ENCODE results near the gene UCMA.

The UCMA gene

GRCh38 chr10:13231808-13232207 is 2.4 kb downstream of the UCMA start:
- DNase-seq = no peak

- DNase-seq = no peak
Observed at GRCh38 chr10:13231190-13231589, 3.0 kb downstream of the UCMA start.

- no peak for DNase-seq
Observed at GRCh38 chr10:13227031-13227430, 7.1 kb downstream of the UCMA start.

GRCh38 chr10:13225601-13226000 is 8.6 kb downstream of the UCMA start:
- DNase-seq = no peak

GRCh38 chr10:13224210-13224995 is 9.8 kb downstream of the UCMA start:
- DNase-seq = no peak

GRCh38 chr10:13223241-13223640 is 10.9 kb downstream of the UCMA start:
- no peak for DNase-seq

GRCh38 chr10:13222566-13222965 is 11.6 kb downstream of the UCMA start:
- DNase-seq = no peak

- no peak for DNase-seq
Observed at GRCh38 chr10:13222151-13222550, 12.0 kb downstream of the UCMA start.

GRCh38 chr10:13221572-13221971 is 12.6 kb downstream of the UCMA start:
- no peak for DNase-seq

- no peak for DNase-seq
Observed at GRCh38 chr10:13219685-13220670, 14.2 kb downstream of the UCMA start.

- DNase-seq = no peak
Observed at GRCh38 chr10:13218878-13219277, 15.3 kb downstream of the UCMA start.

- DNase-seq = no peak
Observed at GRCh38 chr10:13213163-13213562, 21.0 kb downstream of the UCMA start.

- DNase-seq = no peak
Observed at GRCh38 chr10:13206546-13207443, 27.4 kb downstream of the UCMA start.

- no peak for DNase-seq
Observed at GRCh38 chr10:13206091-13206490, 28.1 kb downstream of the UCMA start.

GRCh38 chr10:13201132-13201531 is 33.0 kb downstream of the UCMA start:
- no peak for DNase-seq

GRCh38 chr10:13195016-13195415 is 39.2 kb downstream of the UCMA start:
- DNase-seq = no peak

- no peak for DNase-seq
Observed at GRCh38 chr10:13193637-13194036, 40.5 kb downstream of the UCMA start.

- DNase-seq = no peak
Observed at GRCh38 chr10:13191362-13191761, 42.8 kb downstream of the UCMA start.

- no peak for DNase-seq
Observed at GRCh38 chr10:13190816-13191215, 43.4 kb downstream of the UCMA start.

GRCh38 chr10:13189961-13190360 is 44.2 kb downstream of the UCMA start:
- DNase-seq = no peak

- no peak for DNase-seq
Observed at GRCh38 chr10:13188593-13188992, 45.6 kb downstream of the UCMA start.

- DNase-seq = no peak
Observed at GRCh38 chr10:13187135-13187534, 47.0 kb downstream of the UCMA start.

All from CD4-positive, alpha-beta T cell treated with Interleukin-4 for 1 hour (primary cell).